ENCODE data around the gene MYO3B. TPM values are rescaled to one million over a fixed set of nuclear protein-coding genes. Genes with fewer than 3 reads are reported as not detected.

Gene MYO3B
- total and polyA plus RNA-seq, 2 of the 8 experiments (the other 6 are each of a cell fraction or from before 2014, with no cell fraction given) = 0.17 to 0.19 TPM

DNA sequence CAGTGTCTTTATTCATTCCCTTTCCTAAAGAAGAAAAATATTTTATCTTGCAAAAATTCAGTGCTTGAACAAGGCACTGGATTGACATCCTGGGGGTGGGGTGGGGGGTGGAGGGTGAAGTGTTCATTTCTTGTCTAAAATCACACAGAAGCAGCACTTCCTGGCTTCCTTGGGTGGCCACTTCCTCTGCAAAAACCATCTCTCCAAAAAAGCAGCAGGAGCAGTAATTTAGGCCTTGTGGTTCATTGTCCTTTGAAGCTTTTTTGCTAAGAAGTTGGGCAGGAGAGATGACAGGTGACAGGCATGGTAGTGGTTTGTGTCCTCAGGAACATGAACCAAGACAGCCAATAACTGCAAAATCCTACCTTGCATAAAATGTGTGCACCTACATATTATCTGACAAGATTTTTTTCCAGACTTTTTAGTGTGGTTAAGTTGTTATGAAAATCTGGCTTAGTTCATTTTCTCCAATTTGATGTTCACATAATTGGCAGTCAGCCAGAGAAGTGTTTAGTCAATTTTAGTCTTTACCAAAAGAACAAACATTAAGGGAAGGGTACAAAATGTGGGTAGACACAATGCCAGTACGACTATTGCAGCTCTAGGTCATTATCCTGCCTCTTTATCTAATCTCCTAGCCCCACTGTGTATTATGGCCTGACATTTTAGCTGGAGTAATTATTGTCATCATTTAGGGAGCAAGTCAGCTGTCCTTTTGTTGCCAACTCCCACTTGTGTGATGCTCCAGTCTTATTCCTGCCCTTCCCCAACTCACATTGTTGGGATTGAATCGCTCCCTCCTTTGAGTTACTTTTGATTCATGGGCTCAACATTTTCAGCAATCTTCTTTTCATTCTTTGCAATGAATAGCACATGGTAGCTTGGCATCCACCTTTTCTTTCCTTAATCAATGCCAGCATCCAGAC, 177.2 kb downstream of the MYO3B start (continued):
- TF ChIP-seq, protein P1, sequence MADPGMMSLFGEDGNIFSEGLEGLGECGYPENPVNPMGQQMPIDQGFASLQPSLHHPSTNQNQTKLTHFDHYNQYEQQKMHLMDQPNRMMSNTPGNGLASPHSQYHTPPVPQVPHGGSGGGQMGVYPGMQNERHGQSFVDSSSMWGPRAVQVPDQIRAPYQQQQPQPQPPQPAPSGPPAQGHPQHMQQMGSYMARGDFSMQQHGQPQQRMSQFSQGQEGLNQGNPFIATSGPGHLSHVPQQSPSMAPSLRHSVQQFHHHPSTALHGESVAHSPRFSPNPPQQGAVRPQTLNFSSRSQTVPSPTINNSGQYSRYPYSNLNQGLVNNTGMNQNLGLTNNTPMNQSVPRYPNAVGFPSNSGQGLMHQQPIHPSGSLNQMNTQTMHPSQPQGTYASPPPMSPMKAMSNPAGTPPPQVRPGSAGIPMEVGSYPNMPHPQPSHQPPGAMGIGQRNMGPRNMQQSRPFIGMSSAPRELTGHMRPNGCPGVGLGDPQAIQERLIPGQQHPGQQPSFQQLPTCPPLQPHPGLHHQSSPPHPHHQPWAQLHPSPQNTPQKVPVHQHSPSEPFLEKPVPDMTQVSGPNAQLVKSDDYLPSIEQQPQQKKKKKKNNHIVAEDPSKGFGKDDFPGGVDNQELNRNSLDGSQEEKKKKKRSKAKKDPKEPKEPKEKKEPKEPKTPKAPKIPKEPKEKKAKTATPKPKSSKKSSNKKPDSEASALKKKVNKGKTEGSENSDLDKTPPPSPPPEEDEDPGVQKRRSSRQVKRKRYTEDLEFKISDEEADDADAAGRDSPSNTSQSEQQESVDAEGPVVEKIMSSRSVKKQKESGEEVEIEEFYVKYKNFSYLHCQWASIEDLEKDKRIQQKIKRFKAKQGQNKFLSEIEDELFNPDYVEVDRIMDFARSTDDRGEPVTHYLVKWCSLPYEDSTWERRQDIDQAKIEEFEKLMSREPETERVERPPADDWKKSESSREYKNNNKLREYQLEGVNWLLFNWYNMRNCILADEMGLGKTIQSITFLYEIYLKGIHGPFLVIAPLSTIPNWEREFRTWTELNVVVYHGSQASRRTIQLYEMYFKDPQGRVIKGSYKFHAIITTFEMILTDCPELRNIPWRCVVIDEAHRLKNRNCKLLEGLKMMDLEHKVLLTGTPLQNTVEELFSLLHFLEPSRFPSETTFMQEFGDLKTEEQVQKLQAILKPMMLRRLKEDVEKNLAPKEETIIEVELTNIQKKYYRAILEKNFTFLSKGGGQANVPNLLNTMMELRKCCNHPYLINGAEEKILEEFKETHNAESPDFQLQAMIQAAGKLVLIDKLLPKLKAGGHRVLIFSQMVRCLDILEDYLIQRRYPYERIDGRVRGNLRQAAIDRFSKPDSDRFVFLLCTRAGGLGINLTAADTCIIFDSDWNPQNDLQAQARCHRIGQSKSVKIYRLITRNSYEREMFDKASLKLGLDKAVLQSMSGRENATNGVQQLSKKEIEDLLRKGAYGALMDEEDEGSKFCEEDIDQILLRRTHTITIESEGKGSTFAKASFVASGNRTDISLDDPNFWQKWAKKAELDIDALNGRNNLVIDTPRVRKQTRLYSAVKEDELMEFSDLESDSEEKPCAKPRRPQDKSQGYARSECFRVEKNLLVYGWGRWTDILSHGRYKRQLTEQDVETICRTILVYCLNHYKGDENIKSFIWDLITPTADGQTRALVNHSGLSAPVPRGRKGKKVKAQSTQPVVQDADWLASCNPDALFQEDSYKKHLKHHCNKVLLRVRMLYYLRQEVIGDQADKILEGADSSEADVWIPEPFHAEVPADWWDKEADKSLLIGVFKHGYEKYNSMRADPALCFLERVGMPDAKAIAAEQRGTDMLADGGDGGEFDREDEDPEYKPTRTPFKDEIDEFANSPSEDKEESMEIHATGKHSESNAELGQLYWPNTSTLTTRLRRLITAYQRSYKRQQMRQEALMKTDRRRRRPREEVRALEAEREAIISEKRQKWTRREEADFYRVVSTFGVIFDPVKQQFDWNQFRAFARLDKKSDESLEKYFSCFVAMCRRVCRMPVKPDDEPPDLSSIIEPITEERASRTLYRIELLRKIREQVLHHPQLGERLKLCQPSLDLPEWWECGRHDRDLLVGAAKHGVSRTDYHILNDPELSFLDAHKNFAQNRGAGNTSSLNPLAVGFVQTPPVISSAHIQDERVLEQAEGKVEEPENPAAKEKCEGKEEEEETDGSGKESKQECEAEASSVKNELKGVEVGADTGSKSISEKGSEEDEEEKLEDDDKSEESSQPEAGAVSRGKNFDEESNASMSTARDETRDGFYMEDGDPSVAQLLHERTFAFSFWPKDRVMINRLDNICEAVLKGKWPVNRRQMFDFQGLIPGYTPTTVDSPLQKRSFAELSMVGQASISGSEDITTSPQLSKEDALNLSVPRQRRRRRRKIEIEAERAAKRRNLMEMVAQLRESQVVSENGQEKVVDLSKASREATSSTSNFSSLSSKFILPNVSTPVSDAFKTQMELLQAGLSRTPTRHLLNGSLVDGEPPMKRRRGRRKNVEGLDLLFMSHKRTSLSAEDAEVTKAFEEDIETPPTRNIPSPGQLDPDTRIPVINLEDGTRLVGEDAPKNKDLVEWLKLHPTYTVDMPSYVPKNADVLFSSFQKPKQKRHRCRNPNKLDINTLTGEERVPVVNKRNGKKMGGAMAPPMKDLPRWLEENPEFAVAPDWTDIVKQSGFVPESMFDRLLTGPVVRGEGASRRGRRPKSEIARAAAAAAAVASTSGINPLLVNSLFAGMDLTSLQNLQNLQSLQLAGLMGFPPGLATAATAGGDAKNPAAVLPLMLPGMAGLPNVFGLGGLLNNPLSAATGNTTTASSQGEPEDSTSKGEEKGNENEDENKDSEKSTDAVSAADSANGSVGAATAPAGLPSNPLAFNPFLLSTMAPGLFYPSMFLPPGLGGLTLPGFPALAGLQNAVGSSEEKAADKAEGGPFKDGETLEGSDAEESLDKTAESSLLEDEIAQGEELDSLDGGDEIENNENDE (IDR thresholded peaks at IDR 0.05; ENCODE audit: insufficient replicate concordance, low read length) = no peak
- TF ChIP-seq POLR2AphosphoS5 (IDR thresholded peaks at IDR 0.05; ENCODE audit: low read depth, low read length) (no peak), CHD1 (IDR thresholded peaks at IDR 0.05; ENCODE audit: low read depth, low read length) (no peak), BCL11A (IDR thresholded peaks at IDR 0.05; ENCODE audit: low read depth in 2 of 2, low read length in 2 of 2) (no peak), RBBP5 (IDR thresholded peaks at IDR 0.05; ENCODE audit: borderline replicate concordance, low read depth, low read length) (no peak), SIN3A (conservative IDR thresholded peaks at IDR 0.05 in 1 of 2, IDR thresholded peaks at IDR 0.05 in 1 of 2; ENCODE audit: low read depth in 1 of 2, low read length in 2 of 2) (no peak)
- TF ChIP-seq, protein P2, sequence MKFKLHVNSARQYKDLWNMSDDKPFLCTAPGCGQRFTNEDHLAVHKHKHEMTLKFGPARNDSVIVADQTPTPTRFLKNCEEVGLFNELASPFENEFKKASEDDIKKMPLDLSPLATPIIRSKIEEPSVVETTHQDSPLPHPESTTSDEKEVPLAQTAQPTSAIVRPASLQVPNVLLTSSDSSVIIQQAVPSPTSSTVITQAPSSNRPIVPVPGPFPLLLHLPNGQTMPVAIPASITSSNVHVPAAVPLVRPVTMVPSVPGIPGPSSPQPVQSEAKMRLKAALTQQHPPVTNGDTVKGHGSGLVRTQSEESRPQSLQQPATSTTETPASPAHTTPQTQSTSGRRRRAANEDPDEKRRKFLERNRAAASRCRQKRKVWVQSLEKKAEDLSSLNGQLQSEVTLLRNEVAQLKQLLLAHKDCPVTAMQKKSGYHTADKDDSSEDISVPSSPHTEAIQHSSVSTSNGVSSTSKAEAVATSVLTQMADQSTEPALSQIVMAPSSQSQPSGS (IDR thresholded peaks at IDR 0.05; ENCODE audit: low read length) = no peak
